HG03469 (cell line): ENCODE measurements around the gene PER3.
"Not testable (repeated sequence)": the region's sequence is repeated elsewhere in the genome, so short reads cannot be mapped to it uniquely, and the experiment has no call there.

Experiments used
- ATAC-seq: cut with Tn5 transposase; IDR thresholded peaks from one replicate; pipeline ENCODE4 v1.9.1; 2021; ENCODE audit warnings: mild to moderate bottlenecking, moderate library complexity, moderate number of reproducible peaks; ENCODE audit not compliant: unreplicated experiment

PER3 gene

DNA sequence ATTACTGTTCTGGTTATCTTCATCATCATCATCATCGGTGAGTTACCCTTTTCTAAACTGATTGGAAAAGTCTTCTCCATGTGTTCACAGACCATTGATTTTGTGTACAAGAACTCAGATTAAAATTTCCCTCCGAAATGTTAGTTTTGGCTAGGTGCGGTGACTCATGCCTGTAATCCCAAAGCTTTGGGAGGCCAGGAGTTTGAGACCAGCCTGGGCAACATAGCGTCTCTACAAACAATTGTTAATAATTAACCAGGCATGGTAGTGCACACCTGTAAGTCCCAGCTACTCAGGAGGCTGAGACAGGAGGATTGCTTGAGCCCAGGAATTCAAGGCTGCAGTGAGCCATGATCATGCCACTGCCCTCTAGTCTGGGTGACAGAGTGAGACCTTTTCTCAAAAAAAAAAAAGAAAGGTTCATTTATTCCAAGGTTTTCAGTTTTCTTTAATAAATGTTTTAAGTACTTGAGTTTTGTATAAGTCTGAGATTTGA is 5.9 kb upstream of the PER3 start:
- no peak for ATAC-seq

- no peak for ATAC-seq
Observed at GRCh38 chr1:7780976-7781375, 3.1 kb upstream of the PER3 start.

- no peak for ATAC-seq
Observed at GRCh38 chr1:7781501-7781900, 2.6 kb upstream of the PER3 start.

GRCh38 chr1:7781923-7782495 is 2.1 kb upstream of the PER3 start:
- ATAC-seq, result no peak

- ATAC-seq, result no peak
Observed at GRCh38 chr1:7783178-7783711, 846 bp upstream of the PER3 start.

DNA sequence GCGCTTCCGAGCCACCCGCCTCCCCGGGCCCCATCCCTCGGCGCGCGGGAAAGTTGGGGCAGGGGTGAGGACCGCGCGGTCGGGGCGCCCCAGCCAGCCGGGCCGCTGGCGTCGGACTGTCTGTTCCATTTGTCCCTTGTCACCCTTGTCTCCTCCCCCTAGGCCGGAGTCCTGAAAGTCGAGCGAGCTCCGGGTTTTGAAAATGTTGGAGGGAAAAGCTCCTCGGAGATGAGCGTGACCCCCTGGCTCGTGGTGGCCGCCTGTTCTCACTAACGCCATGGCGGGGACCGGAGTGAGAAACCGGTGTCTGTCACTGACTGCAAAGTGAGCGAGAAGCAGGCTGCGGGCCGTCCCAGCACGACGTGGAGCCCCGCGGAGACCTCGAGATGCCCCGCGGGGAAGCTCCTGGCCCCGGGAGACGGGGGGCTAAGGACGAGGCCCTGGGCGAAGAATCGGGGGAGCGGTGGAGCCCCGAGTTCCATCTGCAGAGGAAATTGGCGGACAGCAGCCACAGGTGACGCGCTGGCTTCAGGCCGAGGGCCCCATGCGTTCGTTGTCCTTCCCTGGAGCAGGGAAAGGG is 491 bp downstream of the PER3 start:
- no peak for ATAC-seq

GRCh38 chr1:7785108-7785507 is 1.0 kb downstream of the PER3 start:
- no peak for ATAC-seq

DNA sequence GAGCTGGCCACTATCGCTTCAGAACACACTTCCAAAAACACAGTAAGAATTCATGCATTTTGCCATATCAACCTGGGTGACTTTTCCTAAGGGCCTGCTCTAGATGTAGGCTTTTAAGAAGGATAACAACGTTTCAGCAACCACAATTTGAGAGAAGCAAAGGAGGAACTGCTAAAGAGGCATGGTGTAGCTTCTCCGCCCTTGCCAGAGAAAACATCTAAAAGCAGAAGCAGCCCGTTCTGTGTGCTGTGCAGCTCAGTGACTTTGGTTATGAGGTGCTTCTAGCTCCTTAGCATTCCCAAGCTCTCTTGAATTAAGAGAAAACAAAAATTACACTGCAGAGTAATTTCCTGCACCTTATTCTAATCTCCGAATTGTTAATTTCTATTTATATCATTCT is 2.7 kb downstream of the PER3 start:
- no peak for ATAC-seq

DNA sequence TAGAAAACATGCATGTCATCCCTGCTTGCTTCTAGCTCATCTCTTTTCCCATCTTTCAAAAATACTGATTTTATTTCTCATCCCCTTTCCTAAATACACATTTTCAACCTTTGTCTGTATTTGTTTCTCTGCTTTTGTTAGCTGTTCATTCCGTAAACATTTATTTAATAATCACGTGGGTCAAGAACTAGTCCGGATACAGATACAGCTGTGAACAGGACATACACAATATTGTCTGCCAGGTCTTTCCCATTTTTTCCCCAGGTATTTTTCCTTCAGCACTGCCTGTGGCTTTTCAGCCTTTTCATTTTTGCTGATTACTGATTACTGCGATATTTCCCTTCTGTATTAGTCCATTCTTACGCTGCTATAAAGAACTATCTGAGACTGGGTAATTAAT is 5.7 kb downstream of the PER3 start:
- ATAC-seq, result no peak

GRCh38 chr1:7791027-7791426 is 6.9 kb downstream of the PER3 start:
- ATAC-seq, result not testable (repeated sequence)

- ATAC-seq, result no peak
Observed at GRCh38 chr1:7795406-7795805, 11.3 kb downstream of the PER3 start.

DNA sequence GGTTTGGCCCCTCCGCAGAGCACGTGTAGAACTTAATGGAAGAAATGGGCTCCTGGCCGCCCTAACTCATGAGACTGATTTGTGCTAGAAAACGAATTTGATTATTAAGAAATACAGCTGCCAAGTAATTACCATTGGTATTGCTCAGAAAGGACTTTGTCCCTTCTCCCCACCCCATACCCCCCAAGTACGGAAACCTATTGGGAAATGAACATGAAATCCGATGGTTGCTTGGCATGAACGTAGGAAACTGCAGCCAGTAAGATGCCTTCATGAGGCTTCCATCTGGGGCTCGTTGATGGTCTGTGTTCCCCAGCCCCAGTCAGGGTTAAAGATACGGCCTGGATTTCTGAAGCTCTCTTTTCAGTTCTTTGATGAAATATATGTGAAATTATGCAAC is 21.4 kb downstream of the PER3 start:
- ATAC-seq, result no peak

- ATAC-seq, result no peak
Observed at GRCh38 chr1:7808253-7808844, 24.3 kb downstream of the PER3 start.

DNA sequence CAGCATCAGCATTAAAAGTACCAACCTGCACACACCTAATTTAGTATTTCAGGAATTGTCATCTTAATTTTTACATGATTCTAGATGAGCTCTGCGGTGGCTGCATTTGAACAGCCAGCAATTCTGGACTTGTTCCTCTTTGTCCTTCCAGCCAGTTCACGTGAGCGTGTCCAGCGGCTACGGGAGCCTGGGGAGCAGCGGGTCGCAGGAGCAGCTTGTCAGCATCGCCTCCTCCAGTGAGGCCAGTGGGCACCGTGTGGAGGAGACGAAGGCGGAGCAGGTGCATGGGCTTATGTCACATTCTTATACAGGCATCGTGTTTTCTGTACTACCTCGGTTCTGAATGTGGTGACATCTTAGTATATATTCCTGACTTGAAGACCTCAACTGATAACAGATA is 25.7 kb downstream of the PER3 start:
- ATAC-seq, result no peak

GRCh38 chr1:7810395-7810794 is 26.3 kb downstream of the PER3 start:
- no peak for ATAC-seq

GRCh38 chr1:7811476-7811875 is 27.4 kb downstream of the PER3 start:
- no peak for ATAC-seq

GRCh38 chr1:7813677-7814373 is 29.7 kb downstream of the PER3 start:
- ATAC-seq, result no peak

- no peak for ATAC-seq
Observed at GRCh38 chr1:7821282-7821681, 37.2 kb downstream of the PER3 start.

GRCh38 chr1:7824701-7825100 is 40.6 kb downstream of the PER3 start:
- no peak for ATAC-seq

DNA sequence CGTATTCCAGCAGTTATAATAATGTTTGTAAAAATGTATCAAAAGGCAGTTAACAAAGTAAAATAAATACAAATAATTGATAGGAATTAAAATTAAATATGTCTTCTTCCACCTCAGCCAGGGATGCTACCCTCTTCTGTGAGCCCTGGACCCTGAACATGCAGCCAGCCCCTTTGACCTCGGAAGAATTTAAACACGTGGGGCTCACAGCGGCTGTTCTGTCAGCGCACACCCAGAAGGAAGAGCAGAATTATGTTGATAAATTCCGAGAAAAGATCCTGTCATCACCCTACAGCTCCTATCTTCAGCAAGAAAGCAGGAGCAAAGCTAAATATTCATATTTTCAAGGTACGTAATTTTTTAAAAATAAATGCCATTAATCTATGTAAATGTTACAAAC is 42.3 kb downstream of the PER3 start:
- ATAC-seq, result no peak

DNA sequence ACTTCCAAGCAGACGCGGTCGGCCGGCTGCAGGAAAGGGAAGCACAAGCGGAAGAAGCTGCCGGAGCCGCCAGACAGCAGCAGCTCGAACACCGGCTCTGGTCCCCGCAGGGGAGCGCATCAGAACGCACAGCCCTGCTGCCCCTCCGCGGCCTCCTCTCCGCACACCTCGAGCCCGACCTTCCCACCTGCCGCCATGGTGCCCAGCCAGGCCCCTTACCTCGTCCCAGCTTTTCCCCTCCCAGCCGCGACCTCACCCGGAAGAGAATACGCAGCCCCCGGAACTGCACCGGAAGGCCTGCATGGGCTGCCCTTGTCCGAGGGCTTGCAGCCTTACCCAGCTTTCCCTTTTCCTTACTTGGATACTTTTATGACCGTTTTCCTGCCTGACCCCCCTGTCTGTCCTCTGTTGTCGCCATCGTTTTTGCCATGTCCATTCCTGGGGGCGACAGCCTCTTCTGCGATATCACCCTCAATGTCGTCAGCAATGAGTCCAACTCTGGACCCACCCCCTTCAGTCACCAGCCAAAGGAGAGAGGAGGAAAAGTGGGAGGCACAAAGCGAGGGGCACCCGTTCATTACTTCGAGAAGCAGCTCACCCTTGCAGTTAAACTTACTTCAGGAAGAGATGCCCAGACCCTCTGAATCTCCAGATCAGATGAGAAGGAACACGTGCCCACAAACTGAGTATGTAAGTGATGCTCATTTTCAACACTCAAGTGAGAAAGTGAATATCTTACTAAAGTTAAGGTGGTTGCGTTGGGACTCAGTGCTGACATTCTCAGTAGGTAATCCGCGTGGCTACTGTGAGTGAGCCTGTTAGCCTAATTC is 43.2 kb downstream of the PER3 start:
- no peak for ATAC-seq
